Activated effector memory CD4-positive, alpha-beta T cell treated with anti-CD3 and anti-CD28 coated beads, Interleukin-2, amount 50 U/mL, for 16 hours (primary cell): ENCODE measurements around the gene DXO.

Experiments used
- DNase-seq: peaks from one replicate; pipeline ENCODE4 v3.0.0-alpha.2; 2020

Gene DXO

GRCh38 chr6:31979238-31979898 lies 7.4 kb upstream of the DXO start:
- no peak for DNase-seq

- DNase-seq, result no peak
Measured at GRCh38 chr6:31978831-31979230, 6.9 kb upstream of the DXO start.

- DNase-seq, result no peak
Measured at GRCh38 chr6:31977816-31978431, 6.0 kb upstream of the DXO start.

GRCh38 chr6:31976065-31976464 lies 4.1 kb upstream of the DXO start:
- DNase-seq, result peak; percentile 52

- DNase-seq, result peak; percentile 68
Measured at GRCh38 chr6:31972709-31973350, 892 bp upstream of the DXO start.

- no peak for DNase-seq
Measured at GRCh38 chr6:31971279-31971992, 502 bp downstream of the DXO start.

GRCh38 chr6:31970604-31971271 lies 1.2 kb downstream of the DXO start:
- DNase-seq, result no peak

GRCh38 chr6:31969712-31970603 lies 2.0 kb downstream of the DXO start:
- DNase-seq, result no peak

- peak; percentile 62 for DNase-seq
Measured at GRCh38 chr6:31968791-31969711, 2.9 kb downstream of the DXO start.

- no peak for DNase-seq
Measured at GRCh38 chr6:31968326-31968725, 3.6 kb downstream of the DXO start.

- DNase-seq, result peak; percentile 57
Measured at GRCh38 chr6:31967926-31968320, 4.0 kb downstream of the DXO start.

GRCh38 chr6:31966997-31967925 lies 4.7 kb downstream of the DXO start:
- peak; percentile 57 for DNase-seq

GRCh38 chr6:31966506-31966905 lies 5.4 kb downstream of the DXO start:
- DNase-seq, result no peak

GRCh38 chr6:31965700-31966099 lies 6.2 kb downstream of the DXO start:
- no peak for DNase-seq

- DNase-seq, result no peak
Measured at GRCh38 chr6:31963921-31964320, 8.0 kb downstream of the DXO start.

- no peak for DNase-seq
Measured at GRCh38 chr6:31961616-31962015, 10.3 kb downstream of the DXO start.

- peak; percentile 100 for DNase-seq
Measured at GRCh38 chr6:31958741-31959739, 12.9 kb downstream of the DXO start, which contains the start of the genes NELFE and SKIC2. Gene NELFE, minus strand, starts transcription at chr6:31958971. Its CDS starts 525 bp downstream, at chr6:31958446. Gene SKIC2, plus strand, starts transcription at chr6:31959175. Its CDS starts 18 bp downstream, at chr6:31959193.

GRCh38 chr6:31958412-31958740 lies 13.6 kb downstream of the DXO start:
- no peak for DNase-seq
